ENCODE data around the gene FAM24A. TPM values are rescaled to one million over a fixed set of nuclear protein-coding genes. Genes with fewer than 3 reads are reported as not detected.
"Not testable (repeated sequence)": the region's sequence is repeated elsewhere in the genome, so short reads cannot be mapped to it uniquely, and the experiment has no call there.

The FAM24A gene, protein sequence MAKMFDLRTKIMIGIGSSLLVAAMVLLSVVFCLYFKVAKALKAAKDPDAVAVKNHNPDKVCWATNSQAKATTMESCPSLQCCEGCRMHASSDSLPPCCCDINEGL
- total RNA-seq (not detected), polyA plus RNA-seq (ENCODE audit: insufficient read depth in 1 of 8, insufficient read length in 8 of 8, low replicate concordance in 1 of 8) (not detected)
- long read RNA-seq, donor 1: 0 reads
- long read RNA-seq, donor 2: 0 reads
- long read RNA-seq, donor 3: 0 reads
- long read RNA-seq, donor 4: 0 reads
- long read RNA-seq, donor 5: 0 reads
- long read RNA-seq, donor 6: 0 reads
- long read RNA-seq, donor 7: 0 reads
- long read RNA-seq, donor 8: 0 reads
- long read RNA-seq, donor 9: 0 reads
- long read RNA-seq, donor 10: 0 reads
- long read RNA-seq, donor 11: 0 reads

DNA sequence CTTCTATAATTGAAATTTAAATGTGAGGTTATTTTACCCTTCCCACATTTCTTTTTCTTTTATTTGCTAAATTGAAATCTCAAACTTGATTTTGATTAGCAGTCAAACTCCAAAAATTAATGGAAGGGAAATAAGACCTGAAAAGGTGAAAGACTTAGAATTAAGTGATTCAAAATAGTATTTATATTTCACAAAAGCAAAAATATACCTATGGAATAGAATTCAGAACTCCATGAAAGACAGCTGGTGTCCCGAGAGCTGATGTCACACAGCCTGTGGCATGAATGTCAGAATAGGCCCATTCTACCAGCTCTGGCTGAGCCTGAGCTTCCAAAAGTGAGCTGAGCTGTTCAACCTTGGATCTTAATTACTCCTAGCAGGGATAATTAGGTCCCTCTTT is at the start of gene FAM24A:
Gene FAM24A (plus strand): TSS at position 301 of the 400 bp plus-strand sequence. CDS start 1,025 bp downstream, outside the sequence.
- no peaks in the 10 kb centered on the region for H3K36me3 ChIP-seq (ENCODE audit: control insufficient read depth, insufficient read depth, low read length)
- no peak for DNase-seq
- H3K4me3 ChIP-seq (ENCODE audit: low read length): no peak within 1 kb of the TSS
- H3K27ac ChIP-seq (ENCODE audit: low read length): no peak within 1 kb of the TSS
- H3K4me1 ChIP-seq (ENCODE audit: control insufficient read depth, insufficient read depth, low read length): no peaks in the 10 kb centered on the region
- no peaks in the 10 kb centered on the region for H3K9me3 ChIP-seq (replicated peaks; ENCODE audit: control insufficient read depth, low read depth, low read length)
- H3K27me3 ChIP-seq (ENCODE audit: control insufficient read depth, insufficient read depth, low read length): no peaks in the 10 kb centered on the region
- WGBS (ENCODE audit: insufficient coverage): 80% methylated on average over 1 of the region's 1 CpG

DNA sequence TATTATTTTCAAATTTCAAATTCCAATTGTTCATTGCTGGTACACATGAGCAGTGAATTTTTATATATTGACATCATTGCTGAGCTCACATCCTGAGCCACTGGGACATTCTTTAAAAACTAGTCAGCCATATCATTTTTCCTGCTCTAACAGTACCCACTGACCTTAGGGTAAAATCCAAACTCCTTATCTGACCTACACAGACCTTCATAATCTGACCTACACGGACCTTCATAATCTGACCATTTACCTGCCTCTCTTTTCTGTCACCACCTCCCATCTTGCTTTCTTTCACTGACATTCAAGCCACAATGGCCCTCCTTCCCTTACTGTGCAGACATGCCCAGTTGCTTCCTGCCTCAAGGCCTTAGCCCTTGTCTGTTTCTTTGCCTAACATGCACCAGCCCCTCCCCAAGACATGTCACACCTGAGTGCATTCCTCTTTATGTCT is 48.7 kb upstream of the FAM24A start:
- Histone ChIP-seq H3K27ac (ENCODE audit: low read length) (no peak overlapping the region), H3K36me3 (ENCODE audit: control insufficient read depth, insufficient read depth, low read length) (no peaks in the 10 kb centered on the region), H3K4me1 (ENCODE audit: control insufficient read depth, insufficient read depth, low read length) (no peaks in the 10 kb centered on the region), H3K4me3 (ENCODE audit: low read length) (no peak overlapping the region), H3K9me3 (replicated peaks; ENCODE audit: control insufficient read depth, low read depth, low read length) (no peaks in the 10 kb centered on the region), H3K27me3 (ENCODE audit: control insufficient read depth, insufficient read depth, low read length) (no peaks in the 10 kb centered on the region)
- no peak for DNase-seq
- 72% methylated on average over 1 of the region's 1 CpG for WGBS (ENCODE audit: insufficient coverage)

DNA sequence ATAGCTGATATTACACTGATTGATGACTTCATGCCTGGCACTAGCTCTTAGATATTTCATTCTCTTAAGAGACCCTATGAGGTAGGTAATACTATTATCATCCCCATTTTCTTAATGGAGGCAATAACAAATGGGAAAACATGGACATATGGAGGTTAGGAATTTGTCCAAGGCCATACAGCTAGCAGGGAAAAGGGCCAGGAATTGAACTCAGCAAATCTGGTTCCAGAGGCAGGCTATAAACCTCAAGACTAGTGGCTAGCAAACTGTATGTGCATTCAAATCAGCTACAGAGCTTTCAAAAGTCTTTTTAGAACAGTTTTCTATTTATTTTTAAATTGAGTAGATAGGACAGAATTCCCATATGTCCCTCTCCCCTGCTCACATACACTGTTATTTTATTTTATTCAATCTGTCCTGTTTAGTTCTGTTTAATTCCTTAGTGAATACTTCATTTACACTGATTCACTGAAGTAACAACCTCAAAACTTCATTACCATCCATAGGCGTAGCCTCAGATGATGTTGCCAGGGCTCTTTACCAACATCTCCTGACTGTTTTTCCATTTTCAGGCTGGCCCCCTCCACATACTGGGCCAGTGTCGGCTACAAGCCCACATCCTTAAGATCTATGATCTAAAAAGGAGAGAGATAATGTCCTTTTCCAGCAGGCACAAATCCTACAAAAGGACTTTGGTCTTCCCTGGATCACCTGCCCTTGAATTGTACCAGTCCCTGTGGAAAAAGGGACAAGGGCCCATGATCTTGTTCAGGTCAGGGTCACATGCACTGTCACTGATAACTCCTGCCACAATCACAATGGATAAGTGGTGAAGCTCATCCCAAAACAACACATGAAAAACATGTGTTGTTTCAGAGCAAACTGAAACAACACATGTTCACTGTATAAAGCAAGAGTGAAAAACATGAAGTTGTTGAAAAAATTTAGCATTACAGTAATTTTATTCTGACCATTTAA is 46.9 kb upstream of the FAM24A start:
- no peaks in the 10 kb centered on the region for H3K4me1 ChIP-seq (ENCODE audit: control insufficient read depth, insufficient read depth, low read length)
- H3K36me3 ChIP-seq (ENCODE audit: control insufficient read depth, insufficient read depth, low read length): no peaks in the 10 kb centered on the region
- no peak overlapping the region for H3K4me3 ChIP-seq (ENCODE audit: low read length)
- WGBS (ENCODE audit: insufficient coverage): no CpG with 5 or more reads among the region's 2 CpGs
- DNase-seq: no peak
- no peaks in the 10 kb centered on the region for H3K27me3 ChIP-seq (ENCODE audit: control insufficient read depth, insufficient read depth, low read length)
- H3K9me3 ChIP-seq (replicated peaks; ENCODE audit: control insufficient read depth, low read depth, low read length): peaks cover 2% of the 10 kb centered on the region
- H3K27ac ChIP-seq (ENCODE audit: low read length): no peak overlapping the region

DNA sequence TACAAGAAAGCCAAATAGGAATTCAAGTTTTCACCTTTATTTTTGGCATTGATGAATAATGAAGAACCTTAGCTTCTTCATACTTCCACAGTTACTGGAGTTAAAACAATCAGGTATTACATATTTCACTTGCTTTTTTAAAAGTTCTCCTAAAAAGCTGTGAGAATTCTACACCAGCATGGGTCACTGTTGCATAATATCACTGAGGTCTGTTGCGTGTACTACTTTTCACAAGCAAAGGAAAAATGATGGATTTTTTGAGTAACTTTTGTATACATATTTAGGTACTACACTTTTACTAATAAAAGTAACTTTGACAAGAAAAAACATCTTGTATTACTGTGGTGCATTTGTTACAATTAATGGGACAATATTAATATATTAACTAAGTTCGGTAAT is 46.2 kb upstream of the FAM24A start:
- Histone ChIP-seq H3K36me3 (ENCODE audit: control insufficient read depth, insufficient read depth, low read length) (no peaks in the 10 kb centered on the region), H3K4me3 (ENCODE audit: low read length) (no peak overlapping the region), H3K9me3 (replicated peaks; ENCODE audit: control insufficient read depth, low read depth, low read length) (peaks cover 2% of the 10 kb centered on the region), H3K4me1 (ENCODE audit: control insufficient read depth, insufficient read depth, low read length) (no peaks in the 10 kb centered on the region), H3K27me3 (ENCODE audit: control insufficient read depth, insufficient read depth, low read length) (no peaks in the 10 kb centered on the region), H3K27ac (ENCODE audit: low read length) (no peak overlapping the region)
- WGBS (ENCODE audit: insufficient coverage): no CpG with 5 or more reads among the region's 2 CpGs
- no peak for DNase-seq

DNA sequence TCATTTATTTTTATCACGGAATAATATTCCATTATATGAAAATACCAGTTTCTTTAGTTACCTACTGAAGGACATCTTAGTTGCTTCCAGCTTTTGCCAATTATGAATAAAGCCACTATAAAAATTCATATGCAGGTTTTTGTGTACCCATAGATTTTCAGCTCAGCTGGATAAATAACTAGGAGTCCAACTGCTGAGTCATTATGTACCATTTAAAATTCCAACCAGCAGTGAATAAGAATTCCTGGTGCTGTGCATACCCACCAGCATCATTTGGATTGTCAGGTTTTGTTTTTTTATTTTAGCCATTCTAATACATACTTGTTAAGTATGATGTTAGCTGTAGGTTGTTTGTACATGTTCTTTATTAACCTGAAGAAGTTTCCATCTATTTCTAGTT is 45.5 kb upstream of the FAM24A start:
- WGBS (ENCODE audit: insufficient coverage): no CpG with 5 or more reads among the region's 1 CpG
- H3K36me3 ChIP-seq (ENCODE audit: control insufficient read depth, insufficient read depth, low read length): no peaks in the 10 kb centered on the region
- DNase-seq: no peak
- H3K27me3 ChIP-seq (ENCODE audit: control insufficient read depth, insufficient read depth, low read length): no peaks in the 10 kb centered on the region
- peaks cover 2% of the 10 kb centered on the region for H3K9me3 ChIP-seq (replicated peaks; ENCODE audit: control insufficient read depth, low read depth, low read length)
- H3K4me3 ChIP-seq (ENCODE audit: low read length): no peak overlapping the region
- H3K4me1 ChIP-seq (ENCODE audit: control insufficient read depth, insufficient read depth, low read length): no peaks in the 10 kb centered on the region
- H3K27ac ChIP-seq (ENCODE audit: low read length): no peak overlapping the region

DNA sequence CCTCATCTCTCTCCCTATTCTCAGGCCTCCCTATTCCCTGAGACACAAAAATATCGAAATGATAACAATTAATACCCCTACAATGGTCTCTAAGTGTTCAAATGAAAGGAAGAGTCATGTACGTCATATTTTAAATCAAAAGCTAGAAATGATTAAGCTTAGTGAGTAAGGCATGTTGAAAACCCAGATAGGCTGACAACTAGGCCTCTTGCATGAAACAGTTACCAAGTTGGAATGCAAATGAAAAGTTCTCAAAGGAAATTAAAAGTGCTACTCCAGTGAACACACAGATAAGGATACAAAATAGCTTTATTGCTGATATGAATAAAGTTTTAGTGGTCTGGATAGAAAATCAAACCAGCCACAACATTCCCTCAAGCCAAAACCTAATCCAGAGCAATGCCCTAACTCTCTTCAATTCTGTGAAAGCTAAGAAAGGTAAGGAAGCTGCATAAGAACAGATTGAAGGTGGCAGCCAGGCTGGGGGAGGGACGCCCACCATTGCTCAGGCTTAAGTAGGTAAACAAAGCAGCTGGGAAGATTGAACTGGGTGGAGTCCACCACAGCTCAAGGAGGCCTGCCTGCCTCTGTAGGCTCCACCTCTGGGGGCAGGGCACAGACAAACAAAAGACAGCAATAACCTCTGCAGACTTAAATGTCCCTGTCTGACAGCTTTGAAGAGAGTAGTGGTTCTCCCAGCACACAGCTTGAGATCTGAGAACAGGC is 43.5 kb upstream of the FAM24A start:
- no CpG with 5 or more reads among the region's 3 CpGs for WGBS (ENCODE audit: insufficient coverage)
- not testable (repeated sequence) for H3K4me3 ChIP-seq (ENCODE audit: low read length); DNase-seq; H3K4me1 ChIP-seq (ENCODE audit: control insufficient read depth, insufficient read depth, low read length); H3K36me3 ChIP-seq (ENCODE audit: control insufficient read depth, insufficient read depth, low read length); H3K27me3 ChIP-seq (ENCODE audit: control insufficient read depth, insufficient read depth, low read length); H3K9me3 ChIP-seq (replicated peaks; ENCODE audit: control insufficient read depth, low read depth, low read length); H3K27ac ChIP-seq (ENCODE audit: low read length)

DNA sequence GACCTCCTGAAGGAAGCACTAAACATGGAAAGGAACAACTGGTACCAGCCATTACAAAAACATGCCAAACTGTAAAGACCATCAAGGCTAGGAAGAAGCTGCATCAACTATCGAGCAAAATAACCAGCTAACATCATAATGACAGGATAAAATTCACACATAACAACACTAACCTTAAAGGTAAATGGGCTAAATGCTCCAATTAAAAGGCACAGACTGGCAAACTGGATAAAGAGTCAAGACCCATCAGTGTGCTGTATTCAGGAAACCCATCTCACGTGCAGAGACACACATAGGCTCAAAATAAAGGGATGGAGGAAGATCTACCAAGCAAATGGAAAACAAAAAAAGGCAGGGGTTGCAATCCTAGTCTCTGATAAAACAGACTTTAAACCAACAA is 41.6 kb upstream of the FAM24A start:
- not testable (repeated sequence) for H3K36me3 ChIP-seq (ENCODE audit: control insufficient read depth, insufficient read depth, low read length); H3K27ac ChIP-seq (ENCODE audit: low read length); DNase-seq; H3K27me3 ChIP-seq (ENCODE audit: control insufficient read depth, insufficient read depth, low read length); H3K4me1 ChIP-seq (ENCODE audit: control insufficient read depth, insufficient read depth, low read length); H3K9me3 ChIP-seq (replicated peaks; ENCODE audit: control insufficient read depth, low read depth, low read length); H3K4me3 ChIP-seq (ENCODE audit: low read length)
- WGBS (ENCODE audit: insufficient coverage): no CpG with 5 or more reads among the region's 2 CpGs

DNA sequence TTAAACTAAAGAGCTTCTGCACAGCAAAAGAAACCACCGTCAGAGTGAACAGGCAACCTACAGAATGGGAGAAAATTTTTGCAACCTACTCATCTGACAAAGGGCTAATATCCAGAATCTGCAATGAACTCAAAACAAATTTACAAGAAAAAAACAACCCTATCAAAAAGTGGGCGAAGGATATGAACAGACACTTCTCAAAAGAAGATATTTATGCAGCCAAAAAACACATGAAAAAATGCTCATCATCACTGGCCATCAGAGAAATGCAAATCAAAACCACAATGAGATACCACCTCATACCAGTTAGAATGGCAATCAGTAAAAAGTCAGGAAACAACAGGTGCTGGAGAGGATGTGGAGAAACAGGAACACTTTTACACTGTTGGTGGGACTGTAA is 38.5 kb upstream of the FAM24A start:
- H3K4me1 ChIP-seq (ENCODE audit: control insufficient read depth, insufficient read depth, low read length); H3K9me3 ChIP-seq (replicated peaks; ENCODE audit: control insufficient read depth, low read depth, low read length); H3K27me3 ChIP-seq (ENCODE audit: control insufficient read depth, insufficient read depth, low read length); DNase-seq; H3K36me3 ChIP-seq (ENCODE audit: control insufficient read depth, insufficient read depth, low read length); H3K27ac ChIP-seq (ENCODE audit: low read length); H3K4me3 ChIP-seq (ENCODE audit: low read length): not testable (repeated sequence)
- WGBS (ENCODE audit: insufficient coverage): no CpG with 5 or more reads among the region's 2 CpGs

DNA sequence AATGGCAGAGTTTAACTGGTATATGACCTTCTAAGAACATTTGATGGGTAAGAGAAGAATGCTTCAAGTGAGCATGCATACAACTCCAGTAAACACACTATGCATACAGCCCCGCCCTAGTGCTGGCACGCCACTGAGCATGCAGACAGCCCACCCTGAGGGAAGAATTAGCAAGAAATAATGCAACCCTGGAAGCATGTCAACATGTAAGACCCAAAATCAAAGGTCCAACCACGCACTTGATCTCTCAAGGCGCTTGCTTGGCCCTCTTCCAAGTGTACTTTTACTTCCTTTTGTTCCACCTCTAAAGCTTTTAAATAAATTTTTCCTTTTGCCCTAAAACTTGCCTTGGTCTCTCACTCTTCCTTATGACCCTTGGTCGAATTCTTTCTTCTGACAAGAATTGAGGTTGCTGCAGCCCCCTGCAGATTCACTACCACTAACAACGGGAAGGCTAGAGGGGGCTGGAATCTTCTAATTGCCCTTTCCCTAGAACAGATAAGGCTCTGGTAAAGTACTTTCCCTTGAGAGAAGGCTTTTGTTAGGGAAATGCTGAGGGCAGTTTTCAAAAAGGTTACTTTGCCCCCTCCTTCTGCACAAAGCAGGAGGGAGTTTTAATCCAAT is 34.5 kb upstream of the FAM24A start:
- Histone ChIP-seq H3K9me3 (replicated peaks; ENCODE audit: control insufficient read depth, low read depth, low read length) (peaks cover 2% of the 10 kb centered on the region), H3K27ac (ENCODE audit: low read length) (no peak overlapping the region), H3K4me3 (ENCODE audit: low read length) (no peak overlapping the region), H3K27me3 (ENCODE audit: control insufficient read depth, insufficient read depth, low read length) (peaks cover 3% of the 10 kb centered on the region), H3K36me3 (ENCODE audit: control insufficient read depth, insufficient read depth, low read length) (no peaks in the 10 kb centered on the region), H3K4me1 (ENCODE audit: control insufficient read depth, insufficient read depth, low read length) (peaks cover 7% of the 10 kb centered on the region)
- no peak for DNase-seq
- WGBS (ENCODE audit: insufficient coverage): 44% methylated on average over 2 of the region's 6 CpGs
